Tibial nerve (tissue), 3 donors: ENCODE measurements around the gene E2F6.

ENCODE experiments used
- CTCF ChIP-seq, 5 experiments: fragments of 200-600 bp in 3 of 5; fragments of 450-650 bp in 2 of 5; sonication (generic) in 3 of 5; IDR thresholded peaks; one replicate each; pipeline ENCODE4 v1.5.1; 2016 to 2019; ENCODE audit warnings: antibody characterized with exemption in 5 of 5, mild to moderate bottlenecking in 3 of 5, moderate library complexity in 2 of 5
- POLR2A ChIP-seq, 2 donors: fragments of 450-650 bp; IDR thresholded peaks; one replicate each; pipeline ENCODE4 v1.6.1; 2017; ENCODE audit warnings: antibody characterized with exemption in 2 of 2, mild to moderate bottlenecking in 2 of 2, moderate library complexity in 2 of 2

- no peak for TF ChIP-seq CTCF (IDR thresholded peaks at IDR 0.05)
- TF ChIP-seq POLR2A (IDR thresholded peaks at IDR 0.05), result no peak
Observed at GRCh38 chr2:11493282-11493681, 27.3 kb upstream of the E2F6 start.
